Fibroblast of lung (primary cell): ENCODE data around the gene PRKAB1. TPM values are rescaled to one million over a fixed set of nuclear protein-coding genes. Genes with fewer than 3 reads are reported as not detected.
A peak's percentile ranks its signal among the peaks of the same experiment; 100 is the strongest.

Source experiments
- DNase-seq, 2 donors: peaks; one replicate each; pipeline versions ENCODE4 v3.0.0 to v3.0.0-alpha.2; 2010; ENCODE audit warnings: low read depth in 2 of 2
- H2AFZ ChIP-seq: 2 replicates; pipeline ENCODE4 v1.5.1; 2012; ENCODE audit warnings: low read length, control low read depth, inconsistent platforms
- H3K27ac ChIP-seq: 2 replicates; pipeline ENCODE4 v1.5.1; 2011; ENCODE audit warnings: low read length, control low read depth; ENCODE audit not compliant: insufficient read depth
- H3K27me3 ChIP-seq: 2 replicates; pipeline ENCODE4 v1.5.1; 2011; ENCODE audit warnings: mild to moderate bottlenecking, low read length; ENCODE audit not compliant: control insufficient read depth, insufficient read depth
- H3K36me3 ChIP-seq: 2 replicates; pipeline ENCODE4 v1.5.1; 2011; ENCODE audit warnings: low read length; ENCODE audit not compliant: control insufficient read depth, insufficient read depth
- H3K4me1 ChIP-seq: 2 replicates; pipeline ENCODE4 v1.5.1; 2011; ENCODE audit warnings: low read length; ENCODE audit not compliant: control insufficient read depth, insufficient read depth; ENCODE audit errors: extremely low read depth
- H3K4me2 ChIP-seq: 2 replicates; pipeline ENCODE4 v1.5.1; 2011; ENCODE audit warnings: low read length, control low read depth; ENCODE audit not compliant: insufficient read depth; ENCODE audit errors: extremely low read depth
- H3K4me3 ChIP-seq, 4 experiments: fragments of 200-600 bp in 1 of 4; sonication (generic) in 1 of 4; replicated peaks in 1 of 4; 2 replicates each; pipeline ENCODE4 v1.5.1; 2011 to 2016; ENCODE audit warnings: low read length in 4 of 4, low read depth in 3 of 4, mild to moderate bottlenecking in 3 of 4, control low read depth in 2 of 4, inconsistent platforms in 1 of 4, mixed read lengths in 1 of 4; ENCODE audit not compliant: insufficient read depth in 1 of 4; ENCODE audit errors: control extremely low read depth in 1 of 4
- H3K79me2 ChIP-seq: 2 replicates; pipeline ENCODE4 v1.5.1; 2012; ENCODE audit warnings: mild to moderate bottlenecking, low read length, inconsistent platforms; ENCODE audit not compliant: control insufficient read depth, insufficient read depth
- H3K9ac ChIP-seq: 2 replicates; pipeline ENCODE4 v1.5.1; 2011; ENCODE audit warnings: mild to moderate bottlenecking, low read length, control low read depth; ENCODE audit not compliant: insufficient read depth
- H3K9me3 ChIP-seq: 2 replicates; pipeline ENCODE4 v1.5.1; 2012; ENCODE audit warnings: low read depth, low read length; ENCODE audit not compliant: control insufficient read depth, insufficient read depth
- H4K20me1 ChIP-seq: 2 replicates; pipeline ENCODE4 v1.5.1; 2011; ENCODE audit warnings: low read length; ENCODE audit not compliant: control insufficient read depth, insufficient read depth; ENCODE audit errors: extremely low read depth
- EZH2 ChIP-seq: IDR thresholded peaks from 2 replicates; pipeline ENCODE4 v1.5.1; 2012; ENCODE audit warnings: low read length, control low read depth, mild to moderate bottlenecking; ENCODE audit errors: missing control alignments
- polyA plus RNA-seq, 2 donors: library from polyadenylated mRNA; depleted of rRNA in 1 of 2; stranded (reverse) in 1 of 2; unstranded in 1 of 2; fragments of >200 nt; gene quantifications; 2 replicates each; pipeline ENCODE4 v1.2.1, GENCODE V29; 2011 to 2012; ENCODE audit warnings: missing spikeins in 1 of 2
- total RNA-seq: library from RNA; depleted of rRNA; stranded (reverse); fragments of >200 nt; gene quantifications from 2 replicates; pipeline ENCODE4 v1.2.1, GENCODE V29; 2014
- TF ChIP-seq, protein P1 (sequence below), 2 donors: IDR thresholded peaks in 1 of 2; conservative IDR thresholded peaks in 1 of 2; 1 replicate in 1 of 2; 2 replicates in 1 of 2; pipeline ENCODE4 v1.5.1; 2011 to 2012; ENCODE audit warnings: low read length in 2 of 2, control low read depth in 1 of 2, inconsistent platforms in 1 of 2, low read depth in 1 of 2, mild to moderate bottlenecking in 1 of 2

Gene PRKAB1
- total and polyA plus RNA-seq, 2 donors (not counting 1 experiment from before 2014, with no cell fraction given): 17.0 to 23.8 TPM

DNA sequence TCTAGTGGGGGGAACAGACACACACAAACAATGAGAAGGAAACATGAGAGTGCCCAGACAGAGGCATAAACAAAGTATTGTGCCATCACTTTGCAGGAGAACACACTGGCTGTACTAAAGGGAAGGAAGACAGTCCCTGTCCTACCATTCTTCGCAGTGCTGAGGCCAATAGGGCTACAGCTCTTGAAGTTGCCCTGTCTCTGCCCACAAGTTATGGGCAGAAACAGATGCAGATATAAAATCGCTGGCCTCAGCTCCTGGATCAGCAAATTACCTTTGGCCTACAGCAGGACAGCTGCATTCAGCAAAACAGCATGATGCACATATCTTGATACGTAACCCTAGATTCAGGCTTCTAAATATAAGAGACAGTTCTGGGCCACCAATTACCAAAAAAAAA lies 23.0 kb upstream of the PRKAB1 start:
- no peak overlapping the region for H3K27ac ChIP-seq
- TF ChIP-seq, protein P1, sequence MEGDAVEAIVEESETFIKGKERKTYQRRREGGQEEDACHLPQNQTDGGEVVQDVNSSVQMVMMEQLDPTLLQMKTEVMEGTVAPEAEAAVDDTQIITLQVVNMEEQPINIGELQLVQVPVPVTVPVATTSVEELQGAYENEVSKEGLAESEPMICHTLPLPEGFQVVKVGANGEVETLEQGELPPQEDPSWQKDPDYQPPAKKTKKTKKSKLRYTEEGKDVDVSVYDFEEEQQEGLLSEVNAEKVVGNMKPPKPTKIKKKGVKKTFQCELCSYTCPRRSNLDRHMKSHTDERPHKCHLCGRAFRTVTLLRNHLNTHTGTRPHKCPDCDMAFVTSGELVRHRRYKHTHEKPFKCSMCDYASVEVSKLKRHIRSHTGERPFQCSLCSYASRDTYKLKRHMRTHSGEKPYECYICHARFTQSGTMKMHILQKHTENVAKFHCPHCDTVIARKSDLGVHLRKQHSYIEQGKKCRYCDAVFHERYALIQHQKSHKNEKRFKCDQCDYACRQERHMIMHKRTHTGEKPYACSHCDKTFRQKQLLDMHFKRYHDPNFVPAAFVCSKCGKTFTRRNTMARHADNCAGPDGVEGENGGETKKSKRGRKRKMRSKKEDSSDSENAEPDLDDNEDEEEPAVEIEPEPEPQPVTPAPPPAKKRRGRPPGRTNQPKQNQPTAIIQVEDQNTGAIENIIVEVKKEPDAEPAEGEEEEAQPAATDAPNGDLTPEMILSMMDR (conservative IDR thresholded peaks at IDR 0.05 in 1 of 2, IDR thresholded peaks at IDR 0.05 in 1 of 2; ENCODE audit: low read depth in 1 of 2, low read length in 2 of 2): no peak
- no peak for TF ChIP-seq EZH2
- no peaks in the 10 kb centered on the region for H4K20me1 ChIP-seq
- no peaks in the 10 kb centered on the region for H3K9me3 ChIP-seq
- H3K9ac ChIP-seq: no peak overlapping the region
- DNase-seq: no peak
- H2AFZ ChIP-seq: no peak overlapping the region
- H3K36me3 ChIP-seq: no peaks in the 10 kb centered on the region
- no peak overlapping the region for H3K4me3 ChIP-seq
- H3K4me2 ChIP-seq: no peak overlapping the region
- H3K27me3 ChIP-seq: no peaks in the 10 kb centered on the region
- H3K79me2 ChIP-seq: no peaks in the 10 kb centered on the region
- H3K4me1 ChIP-seq: no peaks in the 10 kb centered on the region

DNA sequence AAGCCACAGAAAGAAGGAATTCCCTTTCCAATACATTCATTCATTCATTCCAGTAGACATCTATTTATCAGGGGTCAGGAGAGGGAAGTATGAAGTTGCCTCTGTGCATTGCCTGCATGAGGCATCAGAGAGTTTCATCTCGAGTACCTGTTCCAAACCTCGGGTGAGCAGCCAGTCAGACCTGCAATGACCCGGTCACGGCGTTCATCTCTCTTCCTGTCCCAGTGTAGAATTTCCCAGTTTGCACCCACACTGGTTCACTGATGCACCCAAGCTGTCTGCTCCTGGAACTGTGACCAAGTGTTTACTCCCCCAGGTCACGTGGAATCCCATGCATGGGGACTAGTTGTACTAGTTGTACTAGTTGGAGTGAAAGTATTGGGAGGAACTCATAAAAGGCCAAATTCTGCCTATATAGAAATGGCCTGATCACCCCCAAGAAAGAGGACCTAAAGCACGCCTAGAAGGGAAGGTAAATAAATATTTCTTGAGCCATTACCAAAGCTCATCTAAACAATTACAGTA lies 22.3 kb upstream of the PRKAB1 start:
- no peaks in the 10 kb centered on the region for H3K27me3 ChIP-seq
- TF ChIP-seq, protein P1 (conservative IDR thresholded peaks at IDR 0.05 in 1 of 2, IDR thresholded peaks at IDR 0.05 in 1 of 2; ENCODE audit: low read depth in 1 of 2, low read length in 2 of 2): no peak
- TF ChIP-seq EZH2: no peak
- no peaks in the 10 kb centered on the region for H3K9me3 ChIP-seq
- no peak for DNase-seq
- no peaks in the 10 kb centered on the region for H3K79me2 ChIP-seq
- no peak overlapping the region for H2AFZ ChIP-seq
- no peak overlapping the region for H3K9ac ChIP-seq
- H3K4me1 ChIP-seq: no peaks in the 10 kb centered on the region
- no peak overlapping the region for H3K4me3 ChIP-seq
- H4K20me1 ChIP-seq: no peaks in the 10 kb centered on the region
- H3K27ac ChIP-seq: no peak overlapping the region
- no peak overlapping the region for H3K4me2 ChIP-seq
- H3K36me3 ChIP-seq: no peaks in the 10 kb centered on the region

DNA sequence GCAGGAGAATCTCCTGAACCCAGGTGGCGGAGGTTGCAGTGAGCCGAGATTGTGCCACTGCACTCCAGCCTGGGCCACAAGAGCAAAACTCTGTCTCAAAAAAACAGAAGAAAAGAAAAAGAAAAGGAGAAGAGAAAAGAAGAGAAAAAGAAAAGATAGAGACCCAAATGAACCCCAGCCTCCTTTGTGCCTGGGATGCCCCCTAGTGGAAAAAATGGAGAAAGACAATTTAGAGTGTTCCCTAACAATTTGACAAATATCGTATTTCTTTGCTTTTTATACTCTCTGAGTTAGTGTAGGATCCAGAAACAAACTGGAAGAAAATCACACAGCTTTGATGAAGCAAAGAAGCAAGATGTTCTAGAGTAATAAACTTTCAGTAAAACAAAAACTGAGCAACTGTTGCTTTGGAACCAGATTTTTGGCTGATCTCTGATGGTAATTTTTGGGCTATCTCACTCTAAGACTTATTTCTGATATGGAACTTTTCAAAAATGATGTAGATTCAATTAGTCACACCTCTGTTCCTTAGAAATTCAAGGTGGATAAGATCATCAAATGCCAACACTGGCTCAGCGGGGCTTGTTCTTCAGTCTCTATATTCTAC lies 18.6 kb upstream of the PRKAB1 start:
- no peak for DNase-seq
- no peak overlapping the region for H2AFZ ChIP-seq

More for the DNA sequence above, 18.6 kb upstream of the PRKAB1 start:
- Histone ChIP-seq H4K20me1 (no peaks in the 10 kb centered on the region), H3K9ac (no peak overlapping the region), H3K4me2 (no peak overlapping the region), H3K4me1 (no peaks in the 10 kb centered on the region), H3K36me3 (no peaks in the 10 kb centered on the region), H3K9me3 (no peaks in the 10 kb centered on the region), H3K79me2 (no peaks in the 10 kb centered on the region), H3K27me3 (no peaks in the 10 kb centered on the region), H3K4me3 (no peak overlapping the region), H3K27ac (no peak overlapping the region)
- no peak for TF ChIP-seq EZH2
- TF ChIP-seq, protein P1 (conservative IDR thresholded peaks at IDR 0.05 in 1 of 2, IDR thresholded peaks at IDR 0.05 in 1 of 2; ENCODE audit: low read depth in 1 of 2, low read length in 2 of 2): peak in 1 of 2 donors; percentile 62
